ENCODE results near the gene CDK14.
A peak's percentile ranks its signal among the peaks of the same experiment; 100 is the strongest.
"Not testable (repeated sequence)": the region's sequence is repeated elsewhere in the genome, so short reads cannot be mapped to it uniquely, and the experiment has no call there.

Gene CDK14

GRCh38 chr7:90794234-90794633, 198.1 kb downstream of the CDK14 start:
- not testable (repeated sequence) for DNase-seq (ENCODE audit: low read depth)

GRCh38 chr7:90797596-90797995, 201.5 kb downstream of the CDK14 start:
- DNase-seq (ENCODE audit: low read depth) = peak; percentile 39

- DNase-seq (ENCODE audit: low read depth) = peak; percentile 17
Measured at GRCh38 chr7:90804370-90804769, 208.2 kb downstream of the CDK14 start.

DNA sequence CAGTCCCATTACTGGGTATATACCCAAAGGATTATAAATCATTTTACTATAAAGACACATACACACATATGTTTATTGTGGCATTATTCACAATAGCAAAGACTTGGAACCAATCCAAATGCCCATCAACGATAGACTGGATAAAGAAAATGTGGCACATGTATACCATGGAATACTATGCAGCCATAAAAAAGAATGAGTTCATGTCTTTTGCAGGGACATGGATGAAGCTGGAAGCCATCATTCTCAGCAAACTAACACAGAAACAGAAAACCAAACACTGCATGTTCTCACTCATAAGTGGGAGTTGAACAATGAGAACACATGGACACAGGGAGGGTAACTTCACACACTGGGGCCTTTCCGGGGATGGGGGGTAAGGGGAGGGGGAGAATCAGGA, 219.4 kb downstream of the CDK14 start:
- DNase-seq (ENCODE audit: low read depth) = not testable (repeated sequence)

GRCh38 chr7:90816511-90817142, 220.5 kb downstream of the CDK14 start:
- DNase-seq (ENCODE audit: low read depth) = peak; percentile 99

- DNase-seq (ENCODE audit: low read depth) = no peak
Measured at GRCh38 chr7:90817151-90817550, 221.0 kb downstream of the CDK14 start.

- DNase-seq (ENCODE audit: low read depth) = no peak
Measured at GRCh38 chr7:90817846-90818245, 221.7 kb downstream of the CDK14 start.

DNA sequence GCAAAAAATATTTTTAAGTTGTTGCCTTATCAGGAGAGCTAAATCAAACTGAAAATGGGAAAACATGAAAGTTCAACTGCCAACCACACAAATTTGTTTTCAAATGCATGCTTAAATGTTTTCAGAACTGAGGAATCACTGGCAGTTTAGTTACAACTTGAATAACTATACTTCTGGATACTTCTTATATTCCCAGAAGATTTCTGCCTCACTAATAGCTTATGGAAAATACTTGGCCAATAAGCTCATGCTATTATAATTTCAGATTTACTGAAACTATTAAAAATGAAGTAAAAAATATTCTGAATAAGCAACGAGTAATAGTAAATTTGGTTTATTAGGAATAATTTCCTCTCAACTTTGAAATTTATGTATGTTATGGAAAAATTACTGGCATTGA, 222.2 kb downstream of the CDK14 start:
- no peak for DNase-seq (ENCODE audit: low read depth)

DNA sequence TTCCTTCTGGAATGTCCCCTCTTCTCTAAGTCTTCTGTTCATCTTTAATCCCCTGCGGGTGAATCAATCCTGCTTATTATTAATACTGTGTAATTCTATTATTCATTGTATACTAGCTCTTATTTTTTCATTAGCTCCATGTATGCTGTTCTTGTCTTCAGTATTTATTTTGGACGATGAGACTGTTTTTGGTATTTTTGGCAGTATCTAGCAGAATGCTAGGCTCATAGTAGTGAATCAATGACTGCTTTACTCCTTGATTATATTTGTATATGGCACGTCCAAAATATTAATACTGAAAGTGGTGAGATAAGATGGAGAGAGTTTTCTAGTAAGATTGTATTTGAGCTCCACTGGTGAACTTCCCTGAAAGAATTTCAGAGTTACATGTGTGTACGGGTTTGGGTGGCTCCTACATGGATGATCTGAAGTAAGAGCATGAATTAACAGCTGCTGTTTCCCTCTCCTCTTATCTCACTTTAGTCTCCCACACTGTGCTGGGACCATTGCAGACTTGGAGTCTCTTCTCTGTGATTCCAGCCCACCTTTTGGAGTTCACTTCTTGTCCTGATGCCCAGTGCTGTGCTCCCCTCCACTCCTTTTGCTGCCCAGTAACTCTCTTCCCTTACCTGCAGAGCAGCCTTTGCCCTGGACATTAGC, 226.0 kb downstream of the CDK14 start:
- no peak for DNase-seq (ENCODE audit: low read depth)

DNA sequence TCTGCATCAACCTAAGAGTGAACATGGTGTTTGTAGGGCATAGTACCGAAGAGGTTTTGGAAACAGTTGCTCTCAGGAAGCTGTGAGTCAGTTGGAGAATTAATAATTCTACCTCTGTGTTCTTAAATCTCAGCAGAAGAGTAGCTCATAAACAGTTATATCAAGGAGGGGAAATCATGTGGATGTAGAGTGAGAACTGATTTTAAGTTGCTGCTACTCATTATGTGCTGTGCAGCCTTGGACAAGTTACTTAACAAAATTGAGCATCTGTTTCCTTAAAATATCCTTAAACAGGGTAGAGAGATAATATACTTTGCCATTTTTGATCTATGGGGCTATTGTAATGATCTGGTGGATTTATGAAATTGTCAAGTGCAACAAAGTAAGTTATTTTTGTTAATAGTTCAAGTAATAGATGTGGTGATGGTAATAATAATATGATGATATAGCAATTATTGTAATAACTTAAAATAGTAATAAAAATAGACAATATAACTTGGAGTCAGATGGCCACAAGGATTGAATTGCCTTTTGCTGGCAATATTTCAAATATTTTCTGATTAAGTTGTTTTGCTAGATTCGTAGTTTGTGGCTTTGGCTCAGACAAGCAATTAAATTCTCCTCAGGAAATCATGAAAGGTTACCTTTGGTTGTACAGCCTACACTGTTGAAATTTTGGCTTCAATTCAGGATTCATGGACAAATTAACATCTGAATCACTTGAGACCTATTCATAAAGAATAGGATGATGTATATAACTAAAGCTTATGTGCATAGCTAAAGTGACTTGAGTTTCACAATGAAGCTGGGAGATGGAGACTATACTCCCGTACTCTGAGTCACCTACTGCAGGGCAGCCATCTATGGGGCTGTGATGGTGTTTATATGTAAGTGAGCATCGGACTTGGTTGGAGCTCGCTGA, 228.5 kb downstream of the CDK14 start:
- DNase-seq (ENCODE audit: low read depth) = peak; percentile 79

GRCh38 chr7:90825779-90826178, 229.7 kb downstream of the CDK14 start:
- DNase-seq (ENCODE audit: low read depth) = peak; percentile 73

- peak; percentile 19 for DNase-seq (ENCODE audit: low read depth)
Measured at GRCh38 chr7:90828601-90829000, 232.5 kb downstream of the CDK14 start.

GRCh38 chr7:90830308-90830707, 234.2 kb downstream of the CDK14 start:
- no peak for DNase-seq (ENCODE audit: low read depth)

- no peak for DNase-seq (ENCODE audit: low read depth)
Measured at GRCh38 chr7:90832726-90833125, 236.6 kb downstream of the CDK14 start.

GRCh38 chr7:90833443-90833842, 237.3 kb downstream of the CDK14 start:
- peak; percentile 81 for DNase-seq (ENCODE audit: low read depth)

DNA sequence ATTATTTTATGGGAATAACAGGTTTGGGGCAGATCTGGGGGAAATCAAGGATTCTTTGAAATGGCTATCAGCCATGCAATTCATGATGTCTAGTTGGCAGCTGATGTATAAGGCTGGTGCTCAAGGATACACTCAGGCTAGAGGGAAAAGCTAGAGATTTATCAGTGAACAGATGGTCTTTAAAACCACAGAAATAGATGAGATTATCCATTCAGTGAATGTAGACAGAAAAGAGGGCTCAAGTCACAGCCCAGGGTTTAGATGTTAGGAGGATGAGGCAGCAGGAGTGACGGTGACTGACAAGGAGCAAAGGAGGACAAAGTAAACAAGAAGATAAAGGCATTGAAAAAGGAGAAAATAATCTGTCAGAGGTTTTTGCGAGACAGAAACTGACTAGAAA, 238.7 kb downstream of the CDK14 start:
- no peak for DNase-seq (ENCODE audit: low read depth)

DNA sequence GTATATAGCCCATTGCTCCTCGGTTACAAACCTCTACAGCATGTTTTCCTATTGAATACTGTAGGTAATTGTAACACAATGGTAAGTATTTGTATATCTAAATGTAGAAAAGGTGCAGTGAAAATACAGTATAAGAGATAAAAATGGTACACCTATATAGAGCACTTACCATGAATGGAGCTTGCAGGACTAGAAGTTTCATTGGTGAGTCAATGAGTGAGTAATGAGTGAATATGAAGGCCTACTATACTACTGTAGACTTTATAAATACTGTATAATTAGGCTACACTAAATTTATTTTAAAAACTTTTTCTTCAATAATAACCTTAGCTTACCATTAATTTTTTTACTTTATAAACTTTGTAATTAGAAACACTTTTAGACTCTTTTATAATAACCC, 239.7 kb downstream of the CDK14 start:
- DNase-seq (ENCODE audit: low read depth) = no peak

GRCh38 chr7:90836937-90837336, 240.8 kb downstream of the CDK14 start:
- no peak for DNase-seq (ENCODE audit: low read depth)

DNA sequence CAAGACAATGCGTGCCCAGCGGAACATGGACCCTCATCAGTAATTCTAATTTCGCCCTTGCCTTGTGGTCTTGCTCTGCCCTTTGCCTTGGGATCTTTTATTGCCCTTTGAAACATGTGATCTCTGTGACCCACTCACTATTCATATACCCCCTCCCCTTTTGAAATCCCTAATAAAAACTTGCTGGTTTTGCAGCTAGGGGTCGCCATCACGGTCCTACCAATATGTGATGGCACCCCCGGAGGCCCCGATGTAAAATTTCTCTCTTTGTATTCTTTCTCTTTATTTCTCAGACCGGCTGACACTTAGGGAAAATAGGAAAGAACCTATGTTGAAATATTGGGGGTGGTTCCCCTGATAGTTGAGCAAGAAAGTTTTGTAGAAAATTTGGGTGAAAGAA, 242.7 kb downstream of the CDK14 start:
- DNase-seq (ENCODE audit: low read depth) = no peak

GRCh38 chr7:90839316-90839715, 243.2 kb downstream of the CDK14 start:
- DNase-seq (ENCODE audit: low read depth) = no peak

DNA sequence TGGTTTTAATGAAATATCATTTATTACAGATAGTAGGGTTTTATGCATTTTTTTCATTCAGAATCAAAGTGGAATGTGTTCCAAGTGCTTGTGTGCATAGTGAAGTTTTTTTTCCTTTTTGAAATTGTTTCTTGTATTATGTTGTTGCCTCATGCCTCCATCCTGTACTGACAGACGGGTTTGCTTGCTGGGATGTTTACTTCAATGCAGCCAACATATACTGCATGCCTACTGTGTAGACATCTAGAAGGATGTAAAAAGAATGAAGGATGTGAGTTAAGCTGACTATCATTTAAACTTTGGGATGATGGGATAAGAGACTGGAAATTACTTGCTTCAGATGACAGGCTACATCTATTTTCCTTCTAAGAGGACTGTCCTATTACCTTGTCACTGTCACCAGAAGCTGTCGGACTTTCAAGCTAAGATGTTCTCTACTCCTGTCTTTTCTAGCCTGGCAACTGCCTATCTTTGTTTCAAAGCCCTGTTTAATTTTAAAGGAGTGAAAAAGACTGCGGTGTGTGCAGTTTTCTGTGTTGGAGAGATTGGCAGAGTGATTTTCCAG, 243.7 kb downstream of the CDK14 start:
- no peak for DNase-seq (ENCODE audit: low read depth)

GRCh38 chr7:90841759-90842429, 245.8 kb downstream of the CDK14 start:
- no peak for DNase-seq (ENCODE audit: low read depth)

Data from amniotic epithelial cell (primary cell).